Prostate gland (tissue), 2 donors: ENCODE data around the gene PUSL1. TPM values are rescaled to one million over a fixed set of nuclear protein-coding genes. Genes with fewer than 3 reads are reported as not detected.
A peak's percentile ranks its signal among the peaks of the same experiment; 100 is the strongest.

ENCODE experiments used
- DNase-seq: peaks from one replicate; pipeline ENCODE4 v3.0.0-alpha.2; 2019; ENCODE audit warnings: low spot score
- H3K27ac ChIP-seq, 2 donors: fragments of 200-600 bp; sonication (generic); 2 replicates each; pipeline ENCODE4 v1.5.1; 2017 to 2019
- H3K27me3 ChIP-seq: fragments of 200-600 bp; sonication (generic); replicated peaks from 2 replicates; pipeline ENCODE4 v1.5.1; 2019; ENCODE audit not compliant: insufficient read depth
- H3K36me3 ChIP-seq, 2 donors: fragments of 200-600 bp; sonication (generic); 1 replicate in 1 of 2; 2 replicates in 1 of 2; pipeline versions ENCODE4 v1.5.1 to v1.8.1; 2017 to 2019
- H3K4me1 ChIP-seq: fragments of 200-600 bp; sonication (generic); replicated peaks from 2 replicates; pipeline ENCODE4 v1.5.1; 2019
- H3K4me3 ChIP-seq, 2 donors: fragments of 200-600 bp; sonication (generic); 2 replicates each; pipeline ENCODE4 v1.5.1; 2017 to 2019
- H3K9me3 ChIP-seq: fragments of 200-600 bp; sonication (generic); 2 replicates; pipeline ENCODE4 v1.5.1; 2017
- CTCF ChIP-seq, 4 experiments: fragments of 200-600 bp in 2 of 4; fragments of 450-650 bp in 2 of 4; sonication (generic) in 2 of 4; IDR thresholded peaks; 1 replicate in 3 of 4; 2 replicates in 1 of 4; pipeline ENCODE4 v1.5.1; 2016 to 2019; ENCODE audit warnings: antibody characterized with exemption in 4 of 4, mild to moderate bottlenecking in 2 of 4, moderate library complexity in 2 of 4
- POLR2A ChIP-seq: fragments of 450-650 bp; IDR thresholded peaks from one replicate; pipeline ENCODE4 v1.6.1; 2016; ENCODE audit warnings: antibody characterized with exemption, mild to moderate bottlenecking
- POLR2AphosphoS5 ChIP-seq: sonication (generic); formaldehyde crosslinking; IDR thresholded peaks from one replicate; pipeline ENCODE4 v1.6.1; 2017; ENCODE audit warnings: antibody characterized with exemption
- WGBS: methylation state at CpG from one replicate; pipeline ENCODE4 v1.1.5; 2018; 5-methylcytosine and 5-hydroxymethylcytosine counted together
- intact Hi-C: fragments of 100-400 bp; cut with DNase I; formaldehyde crosslinking; loops from one replicate; pipeline ENCODE4 v1.14.2; 2022
- total RNA-seq, 2 donors: library from RNA; depleted of rRNA; stranded (reverse); fragments of >200 nt; gene quantifications; one replicate each; pipeline ENCODE4 v1.1.0, GENCODE V29; 2016

PUSL1 gene
- total RNA-seq, 2 donors from 2014 or later: 30.6 to 36.9 TPM

GRCh38 chr1:1273209-1273511 is 35.2 kb upstream of the PUSL1 start:
- under 1% methylated on average over 30 of the region's 31 CpGs for WGBS
- DNase-seq: no peak
- Histone ChIP-seq H3K27ac (peak overlapping the region; percentile 71 to 75), H3K4me3 (peak overlapping the region; percentile 91 to 99), H3K4me1 (peaks cover 22% of the 10 kb centered on the region), H3K9me3 (no peaks in the 10 kb centered on the region), H3K27me3 (no peaks in the 10 kb centered on the region), H3K36me3 (no peaks in the 10 kb centered on the region)
- TF ChIP-seq POLR2A (no peak), POLR2AphosphoS5 (no peak), CTCF (IDR thresholded peaks at IDR 0.05) (no peak)
- intact Hi-C loops: no loop called here

- intact Hi-C loops: no loop called here
- peak; percentile 91 for DNase-seq
- TF ChIP-seq CTCF (IDR thresholded peaks at IDR 0.05) (peak in 1 of 4 experiments; percentile 3), POLR2AphosphoS5 (peak; percentile 85), POLR2A (peak; percentile 44)
- H3K9me3 ChIP-seq: no peaks in the 10 kb centered on the region
- under 1% methylated on average over 50 of the region's 105 CpGs for WGBS
- peaks cover 22% of the 10 kb centered on the region for H3K4me1 ChIP-seq
- no peaks in the 10 kb centered on the region for H3K36me3 ChIP-seq
- H3K27me3 ChIP-seq: no peaks in the 10 kb centered on the region
- H3K27ac ChIP-seq: peak within 1 kb of the TSS; percentile 71 to 75
- H3K4me3 ChIP-seq: peak within 1 kb of the TSS; percentile 91 to 99
Measured at GRCh38 chr1:1273512-1274298, 34.7 kb upstream of the PUSL1 start, which contains the start of gene UBE2J2. UBE2J2 (minus strand) TSS chr1:1273854; CDS start chr1:1267992, 5,862 bp downstream.

- peak overlapping the region; percentile 71 to 75 for H3K27ac ChIP-seq
- H3K27me3 ChIP-seq: no peaks in the 10 kb centered on the region
- no peaks in the 10 kb centered on the region for H3K36me3 ChIP-seq
- 34% methylated on average over 21 of the region's 31 CpGs for WGBS
- intact Hi-C loops: no loop called here
- no peaks in the 10 kb centered on the region for H3K9me3 ChIP-seq
- H3K4me1 ChIP-seq: peaks cover 22% of the 10 kb centered on the region
- no peak for DNase-seq
- H3K4me3 ChIP-seq: peak overlapping the region; percentile 91 to 99
- no peak for TF ChIP-seq CTCF (IDR thresholded peaks at IDR 0.05)
- TF ChIP-seq POLR2AphosphoS5: no peak
- TF ChIP-seq POLR2A: no peak
Measured at GRCh38 chr1:1274299-1274930, 34.0 kb upstream of the PUSL1 start.

GRCh38 chr1:1274931-1275431 is 33.4 kb upstream of the PUSL1 start:
- no peak for DNase-seq
- 91% methylated on average over 14 of the region's 15 CpGs for WGBS
- no peak overlapping the region for H3K4me3 ChIP-seq
- H3K27ac ChIP-seq: no peak overlapping the region
- TF ChIP-seq POLR2A (no peak), CTCF (IDR thresholded peaks at IDR 0.05) (no peak), POLR2AphosphoS5 (no peak)
- H3K36me3 ChIP-seq: no peaks in the 10 kb centered on the region
- intact Hi-C loops: no loop called here
- H3K27me3 ChIP-seq: no peaks in the 10 kb centered on the region
- H3K4me1 ChIP-seq: peaks cover 22% of the 10 kb centered on the region
- no peaks in the 10 kb centered on the region for H3K9me3 ChIP-seq
